HG02973 (cell line): ENCODE data around the gene RALA.

Source experiments
- ATAC-seq: cut with Tn5 transposase; IDR thresholded peaks from one replicate; pipeline ENCODE4 v1.9.1; 2021; ENCODE audit warnings: moderate library complexity; ENCODE audit not compliant: unreplicated experiment

Gene RALA

DNA sequence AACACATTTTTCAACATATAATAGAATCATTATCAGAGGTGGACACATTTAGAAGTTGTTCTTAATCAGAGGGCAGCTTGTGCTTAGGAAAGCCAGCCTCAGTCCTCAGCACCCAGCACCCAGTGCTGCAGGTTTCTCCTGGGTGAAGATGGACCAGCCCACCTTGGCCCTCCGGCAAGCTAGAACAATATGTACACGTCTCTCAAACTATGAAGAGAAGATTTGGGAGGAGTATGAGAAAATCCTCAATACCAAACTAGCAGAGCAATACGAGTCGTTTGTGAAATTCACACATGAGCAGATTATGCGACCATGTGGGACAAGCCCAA is 13.5 kb upstream of the RALA start:
- ATAC-seq: no peak

DNA sequence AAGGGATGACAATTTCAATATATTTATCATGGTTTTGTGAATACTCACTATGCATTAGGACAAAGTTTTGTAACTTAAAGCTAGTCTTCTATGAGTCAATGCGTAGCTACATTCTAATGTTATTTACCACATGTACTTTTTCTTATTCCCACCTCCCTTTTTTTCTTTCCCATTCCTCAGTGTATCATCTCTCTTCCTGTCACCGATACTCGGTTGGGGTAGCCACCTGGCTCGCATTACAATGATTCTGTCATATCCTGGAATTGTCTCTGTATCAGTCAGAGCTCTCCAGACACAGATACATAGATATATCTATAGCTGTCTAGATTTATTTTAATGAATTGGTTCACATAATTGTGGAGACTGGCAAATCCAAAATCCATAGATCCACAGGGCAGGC is 9.8 kb upstream of the RALA start:
- ATAC-seq: no peak

DNA sequence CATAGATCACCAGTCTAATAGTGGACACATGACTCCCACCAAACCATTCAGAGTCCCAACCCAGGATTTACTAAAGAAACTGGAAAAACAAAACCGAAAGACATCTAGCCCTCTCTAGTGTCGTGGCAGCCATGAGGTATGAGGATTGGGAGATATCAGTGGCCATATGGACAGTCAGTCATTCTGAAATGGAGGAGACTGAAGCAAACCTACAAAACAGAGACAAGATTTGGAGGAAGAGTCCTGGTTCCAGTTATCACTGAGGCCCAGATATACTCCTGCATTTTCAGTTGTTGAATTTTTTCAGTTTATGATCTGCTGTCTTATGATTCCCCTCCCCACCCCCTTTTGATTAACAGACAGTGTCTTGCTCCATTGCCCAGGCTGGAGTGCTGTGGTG is 9.1 kb upstream of the RALA start:
- no peak for ATAC-seq

DNA sequence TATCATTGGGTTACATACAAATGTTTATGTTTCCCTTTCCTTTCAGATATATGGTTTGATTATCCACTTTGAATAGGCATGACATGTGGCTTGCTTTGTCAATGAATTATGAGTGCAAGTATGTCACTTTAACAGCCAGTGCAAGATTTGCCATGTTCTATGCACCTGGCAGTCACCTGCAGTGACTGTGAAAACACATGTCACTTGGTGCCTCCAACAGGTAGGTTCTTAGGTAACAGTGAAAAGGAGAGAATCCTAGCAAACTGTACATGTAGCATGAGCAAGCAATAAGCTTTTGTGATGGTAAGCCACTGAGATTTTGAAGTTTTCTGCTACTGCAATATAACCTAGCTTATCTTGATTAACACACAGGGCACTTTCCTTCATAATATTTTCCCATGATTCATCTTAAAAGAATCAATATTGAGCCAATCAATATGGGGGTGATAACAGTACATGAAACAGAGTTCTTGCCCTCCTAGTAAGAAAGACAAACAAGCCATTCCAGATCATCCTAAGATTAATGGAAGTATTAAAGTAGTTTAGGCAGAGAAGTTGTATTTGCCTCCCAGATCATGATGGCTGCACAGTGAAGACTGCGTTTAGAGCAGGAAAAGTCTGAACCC is 7.9 kb upstream of the RALA start:
- ATAC-seq: no peak

DNA sequence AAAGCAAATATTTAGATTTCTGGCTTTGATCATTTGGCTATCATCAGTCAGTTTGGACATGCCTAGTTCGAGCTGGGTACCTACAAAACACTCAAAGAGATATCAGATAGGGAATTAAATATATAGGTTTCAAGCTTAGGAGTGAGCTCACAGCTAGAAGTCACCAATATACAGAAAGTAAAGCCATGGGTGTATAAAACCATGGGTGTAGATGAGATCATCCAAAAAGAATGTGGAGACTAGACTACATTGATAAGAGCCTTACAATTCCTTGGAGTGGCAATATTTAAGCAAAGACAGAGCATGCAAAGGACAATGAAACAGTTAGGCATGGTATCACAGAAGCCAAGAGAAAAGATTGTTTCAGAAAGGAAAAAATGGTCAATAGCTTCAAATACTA is 7.2 kb upstream of the RALA start:
- ATAC-seq: no peak

DNA sequence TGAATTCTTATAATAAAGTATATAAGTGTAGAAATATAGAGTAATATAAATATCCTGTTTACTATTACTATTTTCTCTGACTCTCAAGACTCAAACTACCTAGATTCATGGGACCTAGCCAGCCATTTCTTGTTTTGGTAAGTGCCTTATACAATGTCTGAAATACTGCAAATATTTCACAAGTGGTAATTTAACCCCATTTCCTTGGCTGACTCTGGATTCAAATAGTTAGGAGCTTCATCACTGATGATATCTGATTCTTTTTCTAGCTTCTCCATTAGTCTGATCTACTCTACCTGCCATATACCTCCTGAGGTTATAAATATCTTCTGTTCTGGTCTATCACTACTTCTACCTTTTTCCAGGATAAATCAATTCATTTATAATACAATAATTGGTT is 6.4 kb upstream of the RALA start:
- ATAC-seq: no peak

DNA sequence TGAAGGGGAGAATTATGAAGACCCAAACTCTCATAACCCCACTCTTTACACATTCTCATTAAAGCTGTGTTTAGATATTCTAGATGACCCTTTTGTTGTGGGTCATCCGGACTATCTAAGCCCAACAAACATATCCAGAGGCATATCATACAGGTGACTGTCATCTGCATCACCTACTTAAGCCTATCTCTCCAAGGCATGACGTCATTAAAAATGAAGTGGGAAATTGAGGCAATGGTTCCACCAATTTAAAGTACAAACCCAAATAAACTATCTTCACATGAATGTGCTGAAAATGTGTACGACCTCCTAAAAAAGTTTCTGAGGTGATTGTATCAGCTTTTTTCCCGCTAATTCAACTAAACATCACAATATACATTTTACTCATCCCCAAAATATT is 4.5 kb upstream of the RALA start:
- ATAC-seq: no peak

DNA sequence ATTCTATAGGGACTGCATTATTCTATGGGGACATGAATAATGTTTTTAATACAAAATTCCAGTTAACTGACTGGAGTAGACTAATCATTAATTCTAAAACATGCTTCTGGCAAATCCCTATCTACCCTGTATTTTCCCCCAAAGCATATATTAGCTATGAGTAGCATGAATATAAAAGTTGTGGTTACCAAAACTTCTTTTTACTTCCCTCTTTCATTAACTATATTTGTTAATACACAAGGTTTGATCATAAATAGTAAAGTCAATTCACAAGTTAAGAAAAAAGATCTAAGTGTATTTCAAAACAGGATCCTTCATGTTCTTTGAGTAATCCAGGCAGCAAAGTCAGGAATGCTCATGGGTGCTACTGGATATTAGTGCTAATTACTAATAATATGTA is 2.9 kb upstream of the RALA start:
- ATAC-seq: no peak

DNA sequence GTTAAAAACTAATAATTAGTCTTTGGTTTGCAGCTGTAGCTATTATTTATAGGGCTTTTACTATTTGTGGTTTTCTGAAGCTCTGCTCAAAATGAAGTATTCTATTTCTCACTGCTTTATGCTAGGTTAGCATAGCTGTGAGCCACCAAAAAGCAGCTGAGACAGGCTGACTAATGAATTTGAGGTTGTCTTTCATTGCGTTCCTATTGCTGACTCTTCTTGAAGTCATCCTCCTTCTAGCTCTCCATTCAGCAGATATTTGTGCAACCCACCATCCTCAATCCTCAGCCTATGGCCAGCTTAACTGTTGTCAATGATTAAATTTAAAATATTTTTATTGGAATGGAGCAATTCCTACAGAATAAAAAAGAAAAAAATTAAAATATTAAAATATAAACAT is 2.1 kb upstream of the RALA start:
- no peak for ATAC-seq

DNA sequence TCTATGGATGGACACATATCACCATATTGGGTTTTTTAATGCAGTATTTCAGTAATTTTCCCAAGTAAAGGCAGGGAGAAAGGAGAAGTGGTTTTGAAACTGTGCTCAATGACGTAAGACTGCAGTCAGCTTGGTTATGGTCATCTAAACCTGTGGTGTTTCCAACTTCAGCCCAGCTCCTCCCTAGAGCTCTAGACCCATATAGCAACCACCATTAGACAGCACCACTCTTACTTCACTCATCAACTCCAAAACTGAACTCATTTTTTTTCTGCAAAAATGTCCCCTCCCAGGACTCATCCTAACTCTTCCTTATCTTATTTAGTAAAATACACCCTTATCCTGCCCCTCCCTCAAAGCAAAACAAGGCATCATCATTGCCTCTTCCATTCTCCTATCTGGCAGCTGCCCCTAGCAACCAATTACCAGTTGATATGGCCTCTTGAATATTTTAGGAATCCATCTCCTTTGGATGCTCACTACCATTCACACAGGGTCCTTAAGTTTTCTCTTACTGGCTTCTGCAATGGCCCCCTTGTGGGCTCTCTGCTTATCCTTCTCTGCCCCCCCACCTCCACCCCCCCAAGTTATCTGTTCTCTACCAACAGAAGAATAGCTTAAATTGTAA is 1.5 kb upstream of the RALA start:
- ATAC-seq: no peak

DNA sequence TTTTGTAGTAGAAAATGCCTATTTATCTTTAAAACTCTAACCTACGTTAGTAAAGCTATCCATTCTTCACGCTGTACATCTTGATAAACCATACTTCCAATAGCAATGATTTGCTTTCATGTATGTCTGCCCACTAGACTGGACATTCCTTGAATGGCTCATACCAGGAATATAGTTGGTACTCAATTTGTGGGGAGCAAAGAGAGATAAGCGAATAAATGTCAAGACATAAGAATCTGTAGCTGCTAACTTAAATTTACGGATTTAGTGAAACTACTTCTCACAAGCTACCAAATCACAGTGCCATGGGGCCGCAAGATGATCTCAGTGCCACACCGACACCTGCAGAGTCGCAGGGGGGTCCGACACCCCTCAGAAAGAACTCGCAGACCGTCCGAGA is 763 bp upstream of the RALA start:
- no peak for ATAC-seq

DNA sequence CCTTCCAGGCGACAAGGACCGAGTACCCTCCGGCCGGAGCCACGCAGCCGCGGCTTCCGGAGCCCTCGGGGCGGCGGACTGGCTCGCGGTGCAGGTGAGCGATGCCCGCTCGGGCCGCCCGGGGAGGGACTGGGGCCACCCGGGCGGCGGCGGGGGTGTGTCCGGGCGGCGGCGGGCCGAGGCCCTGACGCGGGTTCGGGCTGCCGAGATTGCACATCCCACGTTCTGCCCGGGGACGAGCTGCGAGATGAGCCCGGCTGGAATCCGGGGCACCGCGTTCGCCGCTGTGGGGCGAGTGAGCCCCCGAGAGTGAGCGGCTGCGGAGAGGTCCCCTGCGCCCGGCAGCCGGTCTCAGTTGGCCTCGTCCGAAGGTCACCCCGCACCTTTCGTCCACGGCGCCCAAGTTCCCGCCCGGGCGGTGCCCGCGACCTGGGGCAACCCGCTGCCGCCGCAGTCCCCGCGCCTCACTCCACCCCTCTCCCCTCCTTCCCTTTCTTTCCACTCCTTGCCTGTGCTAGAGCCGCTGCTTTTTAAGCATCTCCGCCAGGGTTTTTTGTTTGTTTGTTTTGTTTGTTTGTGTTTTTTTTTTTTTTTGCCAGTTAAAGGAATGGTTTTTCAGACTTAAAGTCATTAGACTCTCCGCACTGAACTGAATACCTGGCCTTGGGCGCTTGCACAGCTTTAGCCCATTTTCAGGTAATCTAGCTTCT is 515 bp downstream of the RALA start:
- ATAC-seq: peak; percentile 41

DNA sequence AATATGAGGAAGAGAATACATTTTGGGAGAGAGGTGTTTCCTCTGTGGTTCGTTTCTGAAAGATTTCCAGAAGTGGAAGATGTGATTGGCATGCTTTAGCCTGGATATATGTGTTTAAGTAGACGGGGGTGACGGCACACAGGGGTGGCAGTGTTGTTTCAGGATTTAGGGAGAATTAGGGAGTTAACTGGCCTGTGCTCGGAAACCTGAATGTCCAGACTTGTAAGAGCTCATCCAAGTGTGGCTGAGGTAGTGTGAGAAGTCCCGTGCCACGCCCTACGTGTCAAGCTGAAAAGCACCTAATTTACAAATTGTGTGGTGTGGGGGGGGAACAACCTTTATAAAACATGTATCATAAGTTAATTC is 1.1 kb downstream of the RALA start:
- no peak for ATAC-seq

DNA sequence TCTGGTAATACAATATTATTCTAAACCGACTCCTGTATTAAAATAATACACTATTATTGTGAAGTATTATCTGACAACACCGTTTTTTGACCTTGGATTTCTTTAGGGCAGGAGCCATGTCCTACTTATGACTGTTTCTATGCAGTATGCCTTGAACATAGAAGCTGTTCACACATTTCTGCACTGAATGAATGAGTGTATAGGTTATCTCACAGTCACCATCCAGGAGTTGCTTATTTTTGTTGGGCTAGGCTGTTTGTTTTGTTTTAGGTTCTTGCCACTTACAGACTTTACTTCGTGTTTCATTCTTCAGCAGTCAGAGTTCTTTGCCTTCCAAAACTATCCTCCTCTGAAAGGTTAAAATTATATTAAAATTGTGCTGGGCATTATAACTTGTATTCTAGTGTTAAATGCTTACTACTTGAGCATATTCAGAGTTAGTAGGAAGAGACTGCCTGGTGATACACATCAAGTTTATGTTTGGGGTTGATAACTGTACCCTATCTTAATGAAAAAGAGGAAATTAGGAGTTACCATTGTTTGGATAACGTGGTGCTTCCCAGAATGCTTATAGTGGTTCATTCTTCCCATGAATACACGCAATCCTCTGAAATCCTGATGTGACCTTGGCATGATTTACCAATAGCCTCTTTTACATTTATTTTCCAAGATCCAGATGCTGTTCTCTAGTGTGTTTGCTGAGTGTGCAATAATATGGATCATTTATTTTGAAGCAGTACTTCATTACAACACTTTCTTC is 1.7 kb downstream of the RALA start:
- no peak for ATAC-seq

DNA sequence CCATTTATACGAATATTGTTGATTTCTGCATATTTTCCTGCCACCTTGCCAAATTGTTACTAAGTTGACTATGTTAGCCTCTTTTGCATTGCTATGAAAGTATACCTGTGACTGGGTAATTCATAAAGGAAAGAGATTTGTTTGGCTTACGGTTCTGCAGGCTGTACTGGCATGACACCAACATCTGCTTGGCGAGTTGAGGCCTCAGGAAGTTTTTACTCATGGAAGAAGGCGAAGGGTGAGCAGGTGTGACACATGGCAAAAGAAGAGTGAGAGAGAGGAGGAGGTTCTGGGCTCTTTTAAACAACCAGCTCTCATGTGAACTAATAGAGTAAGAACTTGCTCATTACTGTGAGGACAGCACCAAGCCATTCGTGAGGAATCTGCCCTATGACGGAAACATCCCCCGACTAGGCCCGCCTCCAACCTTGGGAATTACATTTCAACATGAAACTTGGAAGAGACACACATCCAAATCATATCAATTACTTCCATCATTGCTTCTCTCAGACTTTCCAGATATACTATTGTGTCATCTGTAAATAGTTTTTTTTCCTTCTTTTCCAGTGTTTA is 8.4 kb downstream of the RALA start:
- ATAC-seq: no peak

DNA sequence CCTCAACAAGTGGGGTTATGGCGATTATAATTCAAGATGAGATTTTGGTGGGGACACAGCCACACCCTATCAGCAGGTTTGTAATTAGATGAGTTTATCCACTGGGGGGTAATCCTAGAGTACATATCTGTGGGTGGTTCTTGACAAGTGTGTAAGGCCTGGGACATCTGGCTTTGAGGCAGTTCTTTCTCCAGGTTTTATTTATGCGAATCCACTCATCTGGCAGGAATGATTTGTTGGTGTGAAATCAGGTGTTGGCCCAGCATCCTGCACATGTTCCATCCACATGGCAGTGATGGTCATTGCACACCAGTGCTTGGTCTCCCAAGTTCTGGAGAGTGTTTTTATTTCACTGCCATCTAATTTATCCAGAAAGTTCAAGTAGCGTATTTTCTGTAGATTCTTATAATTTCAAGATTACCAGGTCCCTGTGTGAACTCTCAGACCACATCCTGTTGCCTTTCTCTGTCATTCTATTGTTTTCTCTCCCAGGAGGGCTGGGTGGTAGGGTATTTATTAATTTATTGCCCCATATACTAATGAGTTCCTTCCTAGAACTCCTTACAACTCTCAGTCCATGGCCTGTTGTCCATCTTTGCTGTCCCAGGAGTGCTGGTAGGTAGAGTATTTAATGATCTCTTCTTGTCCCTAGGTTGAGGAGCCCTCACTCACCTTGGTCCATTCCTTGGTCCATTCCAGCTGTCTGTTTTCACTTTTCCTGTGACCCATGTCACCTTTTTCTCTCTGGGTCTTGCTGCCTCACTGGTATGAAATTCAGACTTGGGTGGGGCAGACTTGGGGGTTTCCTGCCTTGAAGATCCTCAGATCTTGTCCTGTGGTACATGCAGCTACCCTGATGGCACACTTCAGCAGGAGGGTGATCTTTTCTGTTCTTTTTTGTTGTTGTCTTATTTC is 10.4 kb downstream of the RALA start:
- no peak for ATAC-seq

DNA sequence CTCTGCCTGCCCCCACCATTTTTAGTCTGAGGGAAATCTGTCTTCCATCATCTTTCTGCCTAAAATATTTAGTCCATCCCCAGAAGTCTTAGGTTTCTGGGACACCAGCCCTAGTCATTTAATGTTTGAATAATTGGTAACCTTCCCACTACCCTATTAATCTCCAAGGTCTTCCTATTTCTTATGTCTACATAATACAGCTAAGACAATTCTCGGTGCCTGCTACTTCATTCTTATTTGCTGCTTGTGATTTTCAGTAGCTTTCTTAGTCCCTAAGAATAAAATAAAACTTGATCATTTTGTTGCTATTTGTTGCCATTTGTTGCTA is 11.1 kb downstream of the RALA start:
- no peak for ATAC-seq

DNA sequence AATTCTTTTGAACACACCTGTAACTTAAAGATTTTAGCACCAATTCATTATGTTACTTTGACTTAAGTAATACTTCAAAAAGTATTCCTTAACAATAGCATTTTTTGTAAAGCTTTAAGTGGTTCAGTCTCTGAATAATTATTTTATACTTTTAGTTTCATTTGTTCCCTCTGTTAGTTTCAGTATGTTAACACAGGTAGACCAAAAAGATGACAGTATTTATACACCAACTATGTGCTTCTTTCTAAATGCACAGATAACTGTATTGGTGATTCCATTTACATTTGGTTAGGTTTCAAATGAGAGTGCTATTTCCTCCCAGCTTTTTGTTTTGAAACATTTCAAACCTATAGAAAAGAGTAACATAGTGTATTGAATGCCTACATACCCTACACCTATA is 14.0 kb downstream of the RALA start:
- ATAC-seq: peak; percentile 48

DNA sequence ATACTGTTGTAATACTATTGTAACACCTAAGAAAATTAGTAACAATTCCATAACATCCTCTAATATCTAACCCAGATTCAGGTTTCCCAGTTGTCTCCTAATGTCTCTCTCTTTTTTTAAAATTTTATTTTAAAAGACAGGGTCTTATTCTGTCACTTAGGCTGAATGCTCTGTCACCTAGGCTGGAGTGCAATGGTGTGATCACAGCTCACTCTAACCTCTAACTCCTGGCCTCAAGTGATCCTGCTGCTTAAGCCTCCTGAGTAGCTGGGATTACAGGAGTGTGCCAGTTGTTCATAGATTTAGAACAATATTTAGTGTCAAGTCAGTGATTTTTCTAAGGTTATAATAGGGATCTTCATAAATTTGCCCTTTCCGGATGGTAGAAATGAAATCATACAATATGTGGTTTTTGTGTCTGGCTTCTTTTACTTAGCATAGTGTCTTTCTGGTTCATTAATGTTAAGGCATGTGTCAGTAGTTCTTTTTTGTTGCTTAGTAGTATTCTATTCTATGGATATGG is 14.7 kb downstream of the RALA start:
- no peak for ATAC-seq

DNA sequence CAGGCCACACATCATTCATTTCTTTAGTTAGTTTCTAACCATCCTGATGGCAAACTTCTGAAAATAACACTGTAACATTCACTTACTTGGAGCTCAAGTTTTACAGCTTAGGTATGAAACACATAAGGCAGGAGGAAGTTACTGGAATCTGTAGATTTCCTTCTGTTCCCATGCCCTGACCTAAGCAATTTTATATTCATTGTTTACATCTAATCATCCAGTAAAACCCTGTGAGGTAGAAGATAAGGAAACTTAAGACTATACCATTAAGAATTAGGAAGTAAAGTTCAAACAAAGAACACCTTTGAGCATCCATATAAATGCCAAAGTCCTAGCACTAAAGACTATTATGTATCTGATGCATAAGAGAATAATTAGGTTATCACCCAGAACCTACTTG is 19.5 kb downstream of the RALA start:
- no peak for ATAC-seq

DNA sequence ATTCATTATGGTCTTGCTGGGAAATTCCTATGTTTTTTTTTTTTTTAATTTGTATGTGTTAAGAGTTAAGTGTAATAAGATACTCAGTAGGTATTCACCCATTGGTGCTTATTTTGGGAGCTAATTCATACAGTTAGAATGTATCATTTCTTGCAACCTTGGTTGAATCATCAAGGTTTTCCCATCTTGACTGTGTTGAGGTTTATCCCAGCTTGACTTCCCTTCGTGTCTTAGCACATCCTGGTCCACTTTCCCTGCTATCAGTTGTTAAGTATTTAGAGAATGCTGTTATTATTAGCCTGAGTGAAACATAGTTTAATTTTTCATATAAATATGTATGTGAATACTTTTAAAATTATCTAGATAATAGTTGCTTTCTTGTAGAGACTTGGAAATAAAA is 20.8 kb downstream of the RALA start:
- no peak for ATAC-seq
